Neural cell (in vitro differentiated cells): ENCODE measurements around the gene MAST4. TPM values are rescaled to one million over a fixed set of nuclear protein-coding genes. Genes with fewer than 3 reads are reported as not detected.

Source experiments
- H2AFZ ChIP-seq: fragments of 200-600, 300-800 bp; sonication (generic), shearing (Covaris generic); 2 replicates; pipeline ENCODE4 v1.6.0; 2014; ENCODE audit warnings: low read depth, mild to moderate bottlenecking, antibody characterized with exemption, low read length, moderate library complexity
- H3F3A ChIP-seq: fragments of 200-600 bp; shearing (Covaris generic); 2 replicates; pipeline ENCODE4 v1.6.1; 2016; ENCODE audit warnings: mild to moderate bottlenecking, moderate library complexity, mixed read lengths, antibody characterized with exemption, low read length; ENCODE audit not compliant: insufficient read depth, poor library complexity, severe bottlenecking
- H3K27ac ChIP-seq: fragments of 200-600, 300-800 bp; sonication (generic), shearing (Covaris generic); 2 replicates; pipeline ENCODE4 v1.5.1; 2014; ENCODE audit warnings: mild to moderate bottlenecking, low read length, moderate library complexity
- H3K27me3 ChIP-seq: fragments of 300-800, 200-600 bp; sonication (generic), shearing (Covaris generic); 2 replicates; pipeline ENCODE4 v1.6.0; 2014; ENCODE audit warnings: mild to moderate bottlenecking, low read depth, low read length, moderate library complexity; ENCODE audit not compliant: insufficient read depth
- H3K36me3 ChIP-seq: fragments of 300-800, 200-600 bp; sonication (generic), shearing (Covaris generic); 2 replicates; pipeline ENCODE4 v1.5.1; 2014; ENCODE audit warnings: mild to moderate bottlenecking, antibody characterized with exemption, low read length, moderate library complexity; ENCODE audit not compliant: insufficient read depth
- H3K4me2 ChIP-seq: fragments of 300-800, 200-600 bp; sonication (generic), shearing (Covaris generic); 2 replicates; pipeline ENCODE4 v1.6.0; 2014; ENCODE audit warnings: mild to moderate bottlenecking, low read length
- H3K4me3 ChIP-seq: fragments of 300-800, 200-600 bp; sonication (generic), shearing (Covaris generic); 2 replicates; pipeline ENCODE4 v1.5.1; 2014; ENCODE audit warnings: mild to moderate bottlenecking, low read length, moderate library complexity
- H3K79me2 ChIP-seq: fragments of 200-600 bp; shearing (Covaris generic); replicated peaks from 2 replicates; pipeline ENCODE4 v1.6.0; 2014; ENCODE audit warnings: mild to moderate bottlenecking, low read length, moderate library complexity; ENCODE audit not compliant: insufficient read depth
- H3K9ac ChIP-seq: fragments of 300-800, 200-600 bp; sonication (generic), shearing (Covaris generic); 2 replicates; pipeline ENCODE4 v1.6.1; 2016; ENCODE audit warnings: mild to moderate bottlenecking, low read length, mixed read lengths
- H3K9me2 ChIP-seq: fragments of 200-600 bp; shearing (Covaris generic); 2 replicates; pipeline ENCODE4 v1.6.1; 2016; ENCODE audit warnings: mild to moderate bottlenecking, low read length, mixed read lengths; ENCODE audit not compliant: insufficient read depth
- H3K9me3 ChIP-seq: fragments of 200-600, 300-800 bp; sonication (generic), shearing (Covaris generic); 2 replicates; pipeline ENCODE4 v1.6.1; 2016; ENCODE audit warnings: mild to moderate bottlenecking, mixed run types, low read length, moderate library complexity, mixed read lengths
- H4K20me1 ChIP-seq: fragments of 200-600 bp; shearing (Covaris generic); 2 replicates; pipeline ENCODE4 v1.6.1; 2016; ENCODE audit warnings: mild to moderate bottlenecking, mixed run types; ENCODE audit not compliant: insufficient read depth
- EP300 ChIP-seq: fragments of 450-650 bp; conservative IDR thresholded peaks from 2 replicates; pipeline ENCODE4 v1.6.1; 2014; ENCODE audit warnings: antibody characterized with exemption, mild to moderate bottlenecking, moderate library complexity; ENCODE audit not compliant: poor library complexity, severe bottlenecking
- EZH2 ChIP-seq: fragments of 200-600, 300-800 bp; shearing (Covaris generic), sonication (generic); IDR thresholded peaks from 2 replicates; pipeline ENCODE4 v1.6.1; 2014; ENCODE audit warnings: antibody characterized with exemption, low read length, borderline replicate concordance, mild to moderate bottlenecking; ENCODE audit not compliant: insufficient read depth, poor library complexity, severe bottlenecking
- MXI1 ChIP-seq: fragments of 450-650 bp; conservative IDR thresholded peaks from 2 replicates; pipeline ENCODE4 v1.6.1; 2014; ENCODE audit warnings: antibody characterized with exemption, mild to moderate bottlenecking; ENCODE audit not compliant: poor library complexity, severe bottlenecking
- POLR2AphosphoS5 ChIP-seq: IDR thresholded peaks from 2 replicates; pipeline ENCODE4 v1.6.1; 2012
- RAD21 ChIP-seq: fragments of 450-650 bp; conservative IDR thresholded peaks from 2 replicates; pipeline ENCODE4 v1.6.1; 2014; ENCODE audit warnings: antibody characterized with exemption, mild to moderate bottlenecking, moderate library complexity
- REST ChIP-seq: IDR thresholded peaks from 2 replicates; pipeline ENCODE4 v1.6.1; 2012; ENCODE audit warnings: borderline replicate concordance
- SMC3 ChIP-seq: fragments of 450-650 bp; conservative IDR thresholded peaks from 2 replicates; pipeline ENCODE4 v1.6.1; 2014; ENCODE audit warnings: antibody characterized with exemption, mild to moderate bottlenecking, moderate library complexity; ENCODE audit not compliant: poor library complexity
- TAF1 ChIP-seq: IDR thresholded peaks from 2 replicates; pipeline ENCODE4 v1.6.1; 2012; ENCODE audit warnings: low read depth
- polyA plus RNA-seq: library from polyadenylated mRNA; depleted of rRNA; stranded (reverse); fragments of >200 nt; gene quantifications from 2 replicates; pipeline ENCODE4 v1.2.3, GENCODE V29; 2014
- TF ChIP-seq, protein P1 (sequence below): fragments of 450-650 bp; IDR thresholded peaks from 2 replicates; pipeline ENCODE4 v1.5.1; 2014; ENCODE audit warnings: antibody characterized with exemption, mild to moderate bottlenecking, moderate library complexity; ENCODE audit not compliant: poor library complexity, severe bottlenecking

MAST4 gene
- polyA plus RNA-seq, 1 donor from 2014 or later = 2.3 TPM

GRCh38 chr5:67020096-67020615, 424.0 kb downstream of the MAST4 start:
- no peaks in the 10 kb centered on the region for H3K36me3 ChIP-seq
- TF ChIP-seq EZH2 (no peak), POLR2AphosphoS5 (no peak), EP300 (no peak), REST (no peak)
- no peaks in the 10 kb centered on the region for H3K79me2 ChIP-seq
- no peaks in the 10 kb centered on the region for H4K20me1 ChIP-seq
- H3K9ac ChIP-seq = no peak overlapping the region
- no peak overlapping the region for H3K4me3 ChIP-seq
- no peaks in the 10 kb centered on the region for H3K27me3 ChIP-seq
- no peak overlapping the region for H2AFZ ChIP-seq
- no peaks in the 10 kb centered on the region for H3F3A ChIP-seq
- H3K4me2 ChIP-seq = no peak overlapping the region
- H3K9me2 ChIP-seq = no peaks in the 10 kb centered on the region
- no peaks in the 10 kb centered on the region for H3K9me3 ChIP-seq
- no peak overlapping the region for H3K27ac ChIP-seq

DNA sequence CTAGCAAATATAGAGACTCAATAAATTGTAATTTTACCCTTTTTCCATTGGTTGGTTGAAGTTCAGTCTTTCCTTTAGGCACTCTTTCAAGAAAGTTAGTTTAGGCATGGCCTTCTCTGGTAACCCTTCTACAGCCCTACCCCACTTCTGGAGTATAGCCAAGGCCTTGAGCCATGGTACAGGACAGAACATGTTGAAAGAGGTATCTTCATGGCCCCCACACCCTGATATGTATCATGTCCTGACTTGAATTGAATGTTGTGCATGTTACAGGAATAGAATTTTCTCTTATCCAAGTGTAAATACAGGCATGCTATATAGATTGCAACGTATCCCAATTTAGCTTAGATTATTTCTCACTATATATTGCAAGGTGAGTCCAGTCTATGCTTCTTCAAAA, 424.8 kb downstream of the MAST4 start:
- Histone ChIP-seq H3K27ac (no peak overlapping the region), H3K4me3 (no peak overlapping the region), H3K9me3 (no peaks in the 10 kb centered on the region), H3K36me3 (no peaks in the 10 kb centered on the region), H4K20me1 (no peaks in the 10 kb centered on the region), H3K79me2 (no peaks in the 10 kb centered on the region), H3F3A (no peaks in the 10 kb centered on the region), H3K4me2 (no peak overlapping the region), H3K27me3 (no peaks in the 10 kb centered on the region), H3K9me2 (no peaks in the 10 kb centered on the region), H3K9ac (no peak overlapping the region), H2AFZ (no peak overlapping the region)
- TF ChIP-seq POLR2AphosphoS5 (no peak), MXI1 (no peak), EZH2 (no peak), RAD21 (no peak), TAF1 (no peak), EP300 (no peak), REST (no peak), SMC3 (no peak)
- TF ChIP-seq, protein P1, sequence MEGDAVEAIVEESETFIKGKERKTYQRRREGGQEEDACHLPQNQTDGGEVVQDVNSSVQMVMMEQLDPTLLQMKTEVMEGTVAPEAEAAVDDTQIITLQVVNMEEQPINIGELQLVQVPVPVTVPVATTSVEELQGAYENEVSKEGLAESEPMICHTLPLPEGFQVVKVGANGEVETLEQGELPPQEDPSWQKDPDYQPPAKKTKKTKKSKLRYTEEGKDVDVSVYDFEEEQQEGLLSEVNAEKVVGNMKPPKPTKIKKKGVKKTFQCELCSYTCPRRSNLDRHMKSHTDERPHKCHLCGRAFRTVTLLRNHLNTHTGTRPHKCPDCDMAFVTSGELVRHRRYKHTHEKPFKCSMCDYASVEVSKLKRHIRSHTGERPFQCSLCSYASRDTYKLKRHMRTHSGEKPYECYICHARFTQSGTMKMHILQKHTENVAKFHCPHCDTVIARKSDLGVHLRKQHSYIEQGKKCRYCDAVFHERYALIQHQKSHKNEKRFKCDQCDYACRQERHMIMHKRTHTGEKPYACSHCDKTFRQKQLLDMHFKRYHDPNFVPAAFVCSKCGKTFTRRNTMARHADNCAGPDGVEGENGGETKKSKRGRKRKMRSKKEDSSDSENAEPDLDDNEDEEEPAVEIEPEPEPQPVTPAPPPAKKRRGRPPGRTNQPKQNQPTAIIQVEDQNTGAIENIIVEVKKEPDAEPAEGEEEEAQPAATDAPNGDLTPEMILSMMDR = no peak
